ENCODE results near the gene CAMK2A.

DNA sequence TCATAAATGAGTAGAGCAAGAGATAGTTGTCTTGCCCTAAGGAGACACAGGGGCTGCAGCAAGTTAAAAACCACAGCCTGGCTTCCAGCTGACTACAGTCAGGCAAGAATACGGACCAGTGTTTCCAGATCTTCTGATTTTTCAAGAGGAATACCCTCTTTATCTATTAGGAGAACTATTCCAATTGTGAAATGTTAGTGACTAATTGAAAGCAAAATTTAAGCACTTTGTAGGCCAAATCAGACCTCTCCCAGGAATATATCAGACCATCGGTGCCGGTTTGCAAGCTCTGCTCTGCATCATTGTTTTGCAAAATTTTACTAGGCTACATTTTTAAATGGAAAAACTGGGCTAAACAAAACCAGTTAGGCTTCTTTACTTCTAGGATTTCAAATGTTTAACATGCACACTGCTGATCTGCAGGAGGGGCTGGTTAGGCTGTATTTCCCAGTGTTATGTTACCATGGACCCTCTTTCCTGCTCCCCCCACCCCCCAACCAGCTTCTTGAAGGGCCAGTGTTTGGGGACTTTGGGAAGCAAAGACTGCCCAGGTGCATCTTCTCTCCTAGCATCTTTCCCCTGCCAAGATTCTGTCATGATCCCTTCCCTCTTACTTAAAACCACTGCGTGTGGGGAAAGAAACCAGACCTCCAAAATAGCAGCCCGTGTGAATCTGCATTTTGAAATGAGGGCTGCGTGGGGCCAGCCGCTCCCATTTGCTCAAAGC lies 14.2 kb upstream of the CAMK2A start:
- TF ChIP-seq POLR2A (IDR thresholded peaks at IDR 0.05), result no peak
- TF ChIP-seq, protein P1, sequence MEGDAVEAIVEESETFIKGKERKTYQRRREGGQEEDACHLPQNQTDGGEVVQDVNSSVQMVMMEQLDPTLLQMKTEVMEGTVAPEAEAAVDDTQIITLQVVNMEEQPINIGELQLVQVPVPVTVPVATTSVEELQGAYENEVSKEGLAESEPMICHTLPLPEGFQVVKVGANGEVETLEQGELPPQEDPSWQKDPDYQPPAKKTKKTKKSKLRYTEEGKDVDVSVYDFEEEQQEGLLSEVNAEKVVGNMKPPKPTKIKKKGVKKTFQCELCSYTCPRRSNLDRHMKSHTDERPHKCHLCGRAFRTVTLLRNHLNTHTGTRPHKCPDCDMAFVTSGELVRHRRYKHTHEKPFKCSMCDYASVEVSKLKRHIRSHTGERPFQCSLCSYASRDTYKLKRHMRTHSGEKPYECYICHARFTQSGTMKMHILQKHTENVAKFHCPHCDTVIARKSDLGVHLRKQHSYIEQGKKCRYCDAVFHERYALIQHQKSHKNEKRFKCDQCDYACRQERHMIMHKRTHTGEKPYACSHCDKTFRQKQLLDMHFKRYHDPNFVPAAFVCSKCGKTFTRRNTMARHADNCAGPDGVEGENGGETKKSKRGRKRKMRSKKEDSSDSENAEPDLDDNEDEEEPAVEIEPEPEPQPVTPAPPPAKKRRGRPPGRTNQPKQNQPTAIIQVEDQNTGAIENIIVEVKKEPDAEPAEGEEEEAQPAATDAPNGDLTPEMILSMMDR (IDR thresholded peaks at IDR 0.05), result no peak

All from testis (tissue), 2 donors.